Activated CD4-positive, alpha-beta T cell treated with anti-CD3 and anti-CD28 coated beads, Interleukin-2, amount 50 U/mL, for 1 hour (primary cell): ENCODE data around the gene HOXD9.

Source experiments
- DNase-seq: peaks from one replicate; pipeline ENCODE4 v3.0.0-alpha.2; 2020

The HOXD9 gene

DNA sequence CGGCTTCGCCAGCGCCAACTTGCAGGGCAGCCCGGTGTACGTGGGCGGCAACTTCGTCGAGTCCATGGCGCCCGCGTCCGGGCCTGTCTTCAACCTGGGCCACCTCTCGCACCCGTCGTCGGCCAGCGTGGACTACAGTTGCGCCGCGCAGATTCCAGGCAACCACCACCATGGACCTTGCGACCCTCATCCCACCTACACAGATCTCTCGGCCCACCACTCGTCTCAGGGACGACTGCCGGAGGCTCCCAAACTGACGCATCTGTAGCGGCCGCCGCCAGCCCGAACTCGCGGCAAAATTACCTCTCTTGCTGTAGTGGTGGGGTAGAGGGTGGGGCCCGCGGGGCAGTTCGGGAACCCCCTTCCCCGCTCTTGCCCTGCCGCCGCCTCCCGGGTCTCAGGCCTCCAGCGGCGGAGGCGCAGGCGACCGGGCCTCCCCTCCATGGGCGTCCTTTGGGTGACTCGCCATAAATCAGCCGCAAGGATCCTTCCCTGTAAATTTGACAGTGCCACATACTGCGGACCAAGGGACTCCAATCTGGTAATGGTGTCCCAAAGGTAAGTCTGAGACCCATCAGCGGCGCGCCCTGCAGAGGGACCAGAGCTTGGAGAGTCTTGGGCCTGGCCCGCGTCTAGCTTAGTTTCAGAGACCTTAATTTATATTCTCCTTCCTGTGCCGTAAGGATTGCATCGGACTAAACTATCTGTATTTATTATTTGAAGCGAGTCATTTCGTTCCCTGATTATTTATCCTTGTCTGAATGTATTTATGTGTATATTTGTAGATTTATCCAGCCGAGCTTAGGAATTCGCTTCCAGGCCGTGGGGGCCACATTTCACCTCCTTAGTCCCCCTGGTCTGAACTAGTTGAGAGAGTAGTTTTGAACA, 49.7 kb downstream of the HOXD9 start:
- DNase-seq = no peak

DNA sequence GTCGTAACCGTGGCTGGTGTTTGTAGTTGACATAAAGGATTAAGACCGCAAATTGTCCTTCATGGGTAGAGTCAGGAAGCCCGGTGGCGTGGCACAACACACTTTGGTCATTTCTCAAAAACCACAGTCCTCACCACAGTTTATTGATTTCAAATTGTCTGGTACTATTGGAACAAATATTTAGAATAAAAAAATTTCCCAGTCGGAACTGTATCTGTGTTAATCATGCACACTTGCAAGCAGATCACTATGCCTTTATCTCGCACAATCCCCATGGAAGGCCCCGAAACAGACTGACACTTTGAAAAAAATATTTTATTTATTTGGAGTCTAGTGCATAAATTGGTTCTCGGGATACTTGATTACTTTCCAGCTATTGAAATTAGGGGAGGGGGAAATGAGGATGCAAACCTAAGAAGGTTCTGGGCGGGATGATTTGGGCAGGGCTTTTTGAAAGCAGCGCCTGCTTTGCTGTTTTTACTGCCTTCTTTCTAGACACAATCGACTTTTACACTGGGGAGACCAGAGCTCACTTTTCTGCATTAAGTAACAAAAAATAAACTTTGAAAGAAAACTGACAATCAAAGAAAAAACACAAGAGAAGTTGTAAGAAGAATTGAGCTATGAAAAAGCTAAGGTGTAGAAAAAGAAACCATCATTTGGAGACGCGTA, 50.5 kb downstream of the HOXD9 start:
- no peak for DNase-seq

DNA sequence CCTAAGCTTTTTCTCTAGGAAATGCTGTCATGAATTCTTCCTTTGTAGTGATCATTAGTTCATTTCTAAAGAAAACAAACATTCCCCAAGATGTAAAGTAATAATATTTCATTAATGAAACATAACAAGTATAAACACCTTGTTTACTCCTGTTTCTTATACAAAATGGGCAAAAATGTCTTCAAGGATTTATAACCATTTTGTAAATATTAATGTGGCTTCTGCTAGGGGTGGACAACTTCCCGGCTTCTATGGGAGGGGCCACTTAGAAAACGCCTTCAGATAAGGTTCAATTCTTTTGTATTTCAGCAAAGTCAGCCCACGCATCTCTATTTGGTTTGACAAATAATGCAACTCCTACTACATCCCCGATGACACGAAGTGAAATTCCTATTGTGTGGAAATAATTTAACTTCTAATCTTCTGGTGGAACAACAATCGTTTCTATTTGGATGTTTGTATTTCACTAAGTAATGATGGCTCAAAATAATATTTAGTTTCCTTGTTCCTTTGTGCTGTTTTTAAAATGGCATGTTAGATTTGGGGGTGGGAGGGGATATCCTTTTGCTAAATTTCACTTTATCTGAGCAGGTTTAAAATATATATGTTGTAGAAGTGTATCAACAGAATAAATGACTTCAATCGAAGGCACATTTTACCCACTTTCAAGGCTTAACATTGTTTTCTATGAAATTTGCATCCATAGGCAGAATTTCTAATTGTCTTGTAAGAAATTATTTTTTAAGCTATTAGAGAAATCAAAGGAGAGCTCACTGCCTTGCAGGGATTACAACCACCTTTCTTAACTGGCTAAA, 51.3 kb downstream of the HOXD9 start:
- no peak for DNase-seq

DNA sequence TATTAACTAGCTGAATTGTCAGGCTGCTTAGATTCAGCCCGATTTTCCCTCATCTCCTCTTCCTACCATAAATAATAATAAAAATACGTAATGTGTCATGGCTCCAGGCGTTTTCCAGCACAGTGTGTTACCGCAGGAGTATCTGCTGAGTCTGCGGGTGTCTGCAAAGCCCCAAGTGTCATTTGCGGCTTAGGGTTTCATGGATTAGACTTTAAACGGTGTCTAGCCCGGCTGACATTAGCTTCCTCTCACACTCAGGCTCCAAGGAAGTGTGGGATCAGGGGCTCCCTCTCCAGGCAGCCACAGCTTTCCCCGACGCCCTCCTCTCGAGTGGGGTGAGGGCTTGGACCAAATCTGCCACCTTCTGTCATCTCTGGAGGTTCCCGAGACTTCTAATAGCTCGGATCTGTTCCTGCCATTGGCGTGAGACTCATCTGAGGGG, 51.9 kb downstream of the HOXD9 start:
- no peak for DNase-seq
